Right lobe of liver (tissue), 4 donors: ENCODE results near the gene PCDHGA3.

Experiments
- POLR2A ChIP-seq: fragments of 450-650 bp; IDR thresholded peaks from one replicate; pipeline ENCODE4 v1.6.1; 2017; ENCODE audit warnings: antibody characterized with exemption, mild to moderate bottlenecking
- TF ChIP-seq, protein P1 (sequence below), 4 donors: fragments of 200-600 bp in 3 of 4; fragments of 450-650 bp in 1 of 4; IDR thresholded peaks; one replicate each; pipeline versions ENCODE4 v1.5.1 to v1.8.0; 2016 to 2022; ENCODE audit warnings: antibody characterized with exemption in 4 of 4, mild to moderate bottlenecking in 2 of 4
- donor health status: DM: no; HTN: no; CAD: no.
- donor health status: DM: no; HTN: no; CAD: no.
- donor health status: DM: no; HTN: yes; CAD: no.

DNA sequence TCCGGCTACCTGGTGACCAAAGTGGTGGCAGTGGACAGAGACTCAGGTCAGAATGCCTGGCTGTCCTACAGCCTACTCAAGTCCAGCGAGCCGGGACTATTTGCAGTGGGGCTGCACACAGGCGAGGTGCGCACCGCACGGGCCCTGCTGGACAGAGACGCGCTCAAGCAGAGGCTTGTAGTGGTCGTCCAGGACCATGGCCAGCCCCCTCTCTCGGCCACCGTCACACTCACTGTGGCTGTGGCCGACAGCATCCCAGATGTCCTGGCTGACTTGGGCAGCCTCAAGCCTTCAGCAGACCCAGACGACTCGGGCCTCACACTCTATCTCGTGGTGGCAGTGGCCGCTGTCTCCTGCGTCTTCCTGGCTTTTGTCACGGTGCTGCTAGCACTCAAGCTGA is 13.3 kb downstream of the PCDHGA3 start:
- TF ChIP-seq, protein P1, sequence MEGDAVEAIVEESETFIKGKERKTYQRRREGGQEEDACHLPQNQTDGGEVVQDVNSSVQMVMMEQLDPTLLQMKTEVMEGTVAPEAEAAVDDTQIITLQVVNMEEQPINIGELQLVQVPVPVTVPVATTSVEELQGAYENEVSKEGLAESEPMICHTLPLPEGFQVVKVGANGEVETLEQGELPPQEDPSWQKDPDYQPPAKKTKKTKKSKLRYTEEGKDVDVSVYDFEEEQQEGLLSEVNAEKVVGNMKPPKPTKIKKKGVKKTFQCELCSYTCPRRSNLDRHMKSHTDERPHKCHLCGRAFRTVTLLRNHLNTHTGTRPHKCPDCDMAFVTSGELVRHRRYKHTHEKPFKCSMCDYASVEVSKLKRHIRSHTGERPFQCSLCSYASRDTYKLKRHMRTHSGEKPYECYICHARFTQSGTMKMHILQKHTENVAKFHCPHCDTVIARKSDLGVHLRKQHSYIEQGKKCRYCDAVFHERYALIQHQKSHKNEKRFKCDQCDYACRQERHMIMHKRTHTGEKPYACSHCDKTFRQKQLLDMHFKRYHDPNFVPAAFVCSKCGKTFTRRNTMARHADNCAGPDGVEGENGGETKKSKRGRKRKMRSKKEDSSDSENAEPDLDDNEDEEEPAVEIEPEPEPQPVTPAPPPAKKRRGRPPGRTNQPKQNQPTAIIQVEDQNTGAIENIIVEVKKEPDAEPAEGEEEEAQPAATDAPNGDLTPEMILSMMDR (IDR thresholded peaks at IDR 0.05) = no peak
- TF ChIP-seq POLR2A = no peak
